Stimulated activated effector memory CD8-positive, alpha-beta T cell treated with anti-CD3 and anti-CD28 coated beads, Interleukin-12 subunit alpha, Interleukin-12 subunit beta, amount 100 ng/mL, for 72 hours (primary cell): ENCODE results near the gene KCNIP3.
"Not testable (repeated sequence)": the region's sequence is repeated elsewhere in the genome, so short reads cannot be mapped to it uniquely, and the experiment has no call there.

Experiments used
- ATAC-seq: fragments of 150-1000 bp; cut with Tn5 transposase; 2 replicates; pipeline ENCODE4 v1.10.0; 2021
- DNase-seq, 2 donors: peaks; one replicate each; pipeline ENCODE4 v3.0.0; 2021 to 2022; ENCODE audit warnings: low spot score in 2 of 2
- H3K27ac Mint-ChIP-seq: one replicate; pipeline ENCODE4 v1.8.0; 2022; ENCODE audit warnings: mild to moderate bottlenecking, mixed read lengths
- H3K36me3 Mint-ChIP-seq: one replicate; pipeline ENCODE4 v1.8.0; 2022; ENCODE audit warnings: mild to moderate bottlenecking, mixed read lengths
- H3K4me1 Mint-ChIP-seq: one replicate; pipeline ENCODE4 v1.8.0; 2022; ENCODE audit warnings: mixed read lengths
- H3K4me3 Mint-ChIP-seq: one replicate; pipeline ENCODE4 v1.8.0; 2022; ENCODE audit warnings: mild to moderate bottlenecking, mixed read lengths
- H3K9me3 Mint-ChIP-seq: one replicate; pipeline ENCODE4 v1.8.0; 2022; ENCODE audit warnings: mixed read lengths

Gene KCNIP3

DNA sequence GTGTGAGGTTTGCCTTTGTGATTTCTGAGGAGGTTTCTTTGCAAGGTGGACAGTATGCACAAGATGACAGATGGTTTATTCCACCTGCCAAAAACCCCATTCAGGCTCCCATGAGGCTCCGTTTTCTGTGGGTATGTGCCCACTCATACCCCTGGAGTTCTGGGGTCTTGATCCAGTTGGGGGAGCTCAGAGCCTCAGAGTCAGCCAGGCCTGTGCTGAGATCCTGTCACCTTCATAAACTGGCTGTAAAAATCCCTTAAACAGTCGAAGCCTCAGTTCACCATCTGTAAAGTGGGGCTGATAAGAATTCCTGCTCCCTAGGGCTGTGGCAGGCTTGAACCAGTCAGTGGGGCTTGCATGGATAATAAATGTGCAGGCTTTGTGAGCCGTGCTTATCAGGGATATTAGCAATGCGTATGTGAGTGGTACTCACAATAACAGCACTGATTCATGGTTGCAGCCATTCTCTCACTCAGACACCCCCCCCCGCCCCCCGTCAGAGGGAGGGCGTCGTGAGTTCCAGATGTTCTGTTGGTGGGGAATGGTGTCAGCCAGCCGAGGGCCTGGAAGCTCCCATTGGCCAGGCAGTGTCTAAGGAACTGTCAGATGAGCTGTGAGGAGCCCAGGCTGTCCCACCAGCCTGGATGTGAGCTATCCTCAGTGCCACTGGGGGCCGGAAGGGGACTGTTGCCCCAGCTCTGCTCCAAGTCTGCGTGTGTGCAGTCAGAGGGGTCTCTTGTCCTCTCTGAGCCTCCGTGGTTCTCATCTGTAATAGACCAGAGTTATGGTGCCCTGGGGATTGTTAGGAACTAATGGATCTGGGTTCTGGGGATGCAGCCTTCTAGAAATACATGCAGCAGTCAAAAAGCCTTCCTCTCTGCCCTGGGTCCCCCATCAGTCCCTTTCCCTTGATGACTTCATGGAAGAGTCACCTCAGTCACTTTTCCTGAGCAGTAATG is 51.7 kb downstream of the KCNIP3 start:
- DNase-seq, result no peak
- Mint-ChIP-seq H3K4me1 (no peaks in the 10 kb centered on the region), H3K4me3 (no peak overlapping the region), H3K36me3 (no peaks in the 10 kb centered on the region), H3K27ac (no peak overlapping the region), H3K9me3 (no peaks in the 10 kb centered on the region)
- no peak for ATAC-seq

GRCh38 chr2:95349568-95350322 is 52.6 kb downstream of the KCNIP3 start:
- no peaks in the 10 kb centered on the region for H3K4me1 Mint-ChIP-seq
- no peak for DNase-seq
- H3K36me3 Mint-ChIP-seq, result no peaks in the 10 kb centered on the region
- ATAC-seq, result no peak
- no peaks in the 10 kb centered on the region for H3K9me3 Mint-ChIP-seq
- H3K4me3 Mint-ChIP-seq, result no peak overlapping the region
- no peak overlapping the region for H3K27ac Mint-ChIP-seq

- H3K36me3 Mint-ChIP-seq, result no peaks in the 10 kb centered on the region
- no peak overlapping the region for H3K27ac Mint-ChIP-seq
- DNase-seq (no peak), ATAC-seq (no peak)
- H3K4me1 Mint-ChIP-seq, result no peaks in the 10 kb centered on the region
- H3K4me3 Mint-ChIP-seq, result no peak overlapping the region
- no peaks in the 10 kb centered on the region for H3K9me3 Mint-ChIP-seq
Observed at GRCh38 chr2:95350368-95350767, 53.2 kb downstream of the KCNIP3 start.

GRCh38 chr2:95350774-95351597 is 53.8 kb downstream of the KCNIP3 start:
- no peak overlapping the region for H3K27ac Mint-ChIP-seq
- H3K4me1 Mint-ChIP-seq, result no peaks in the 10 kb centered on the region
- no peaks in the 10 kb centered on the region for H3K9me3 Mint-ChIP-seq
- H3K36me3 Mint-ChIP-seq, result no peaks in the 10 kb centered on the region
- no peak for ATAC-seq
- H3K4me3 Mint-ChIP-seq, result no peak overlapping the region
- DNase-seq, result no peak

DNA sequence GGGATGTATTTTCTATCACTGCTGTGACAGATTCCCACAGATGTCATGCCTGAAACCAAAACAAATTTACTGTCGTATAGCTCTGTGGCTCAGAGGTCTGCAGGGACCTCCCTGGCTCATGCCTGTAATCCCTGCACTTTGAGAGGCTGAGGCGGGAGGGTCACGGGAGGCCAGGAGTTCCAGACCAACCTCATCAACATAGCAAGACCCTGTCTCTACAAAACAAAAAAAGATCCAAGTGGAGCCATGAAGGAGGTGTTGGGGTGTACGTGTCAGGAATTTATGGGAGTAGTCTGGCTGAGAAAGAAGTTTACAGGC is 54.4 kb downstream of the KCNIP3 start:
- no peaks in the 10 kb centered on the region for H3K4me1 Mint-ChIP-seq
- ATAC-seq, result no peak
- H3K9me3 Mint-ChIP-seq, result no peaks in the 10 kb centered on the region
- no peak overlapping the region for H3K27ac Mint-ChIP-seq
- no peak for DNase-seq
- no peaks in the 10 kb centered on the region for H3K36me3 Mint-ChIP-seq
- no peak overlapping the region for H3K4me3 Mint-ChIP-seq

DNA sequence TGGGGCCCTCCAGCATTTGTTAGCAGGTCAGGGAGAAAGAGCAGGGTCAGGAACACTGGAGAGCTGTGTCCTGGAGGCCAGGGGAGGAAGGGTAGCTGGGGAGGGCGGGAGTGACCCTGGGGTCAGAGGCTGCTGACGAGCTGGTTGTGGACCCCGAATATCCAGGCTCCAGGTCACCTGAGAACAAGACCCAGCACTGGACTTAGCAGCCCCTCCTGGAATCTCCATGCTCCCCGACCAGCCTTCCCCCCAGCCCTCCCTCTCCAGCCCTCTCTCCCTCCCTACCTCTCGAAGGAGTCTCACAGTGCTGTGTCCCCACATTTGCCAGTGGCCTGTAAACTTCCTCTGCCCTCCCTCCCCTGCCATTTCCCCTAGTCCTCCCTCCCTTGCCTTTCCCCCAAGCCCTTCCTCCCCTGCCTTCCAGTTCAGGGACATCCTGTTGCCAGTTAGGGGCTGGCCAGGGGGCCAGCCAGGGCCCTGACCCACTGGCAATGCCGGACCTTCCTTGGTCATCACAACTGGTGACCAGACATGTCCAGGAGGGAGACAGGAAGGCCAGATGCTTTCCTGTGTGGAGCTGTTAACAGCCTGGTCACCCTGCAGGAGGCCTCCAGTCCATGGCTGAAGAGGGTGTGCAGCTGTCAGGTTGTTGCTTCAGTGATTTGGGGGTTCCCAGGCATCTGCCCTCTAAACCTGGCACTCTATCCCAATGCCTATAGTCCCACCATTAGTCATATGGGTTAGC is 55.3 kb downstream of the KCNIP3 start:
- Mint-ChIP-seq H3K4me3 (no peak overlapping the region), H3K4me1 (no peaks in the 10 kb centered on the region), H3K9me3 (no peaks in the 10 kb centered on the region), H3K27ac (no peak overlapping the region), H3K36me3 (no peaks in the 10 kb centered on the region)
- ATAC-seq, result no peak
- no peak for DNase-seq

DNA sequence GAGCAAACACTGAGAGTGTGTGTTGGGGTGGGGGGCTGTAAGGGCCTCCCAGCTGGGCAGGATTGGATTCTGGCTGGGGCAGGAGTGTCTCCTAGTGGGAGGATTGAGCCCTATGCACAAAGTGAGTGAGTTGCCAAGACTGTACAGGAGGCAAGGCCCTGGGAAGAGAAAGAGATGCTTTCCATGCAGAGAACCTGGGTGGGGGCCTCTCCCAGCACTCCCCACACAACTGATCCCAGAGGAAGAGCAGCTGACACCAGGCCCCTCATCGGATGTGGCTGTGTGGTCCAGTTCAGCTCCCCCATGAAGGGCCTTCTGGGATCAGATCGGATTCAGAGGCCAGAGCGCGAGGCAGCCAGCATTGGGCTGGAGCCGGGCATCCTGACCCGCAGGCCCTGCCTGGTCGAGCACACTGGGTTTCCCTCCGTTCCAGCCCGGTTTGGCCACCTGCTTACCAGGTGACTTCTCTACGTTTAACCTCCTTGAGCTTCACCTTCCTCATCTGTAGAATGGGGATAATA is 56.0 kb downstream of the KCNIP3 start:
- H3K27ac Mint-ChIP-seq, result no peak overlapping the region
- no peak overlapping the region for H3K4me3 Mint-ChIP-seq
- no peaks in the 10 kb centered on the region for H3K36me3 Mint-ChIP-seq

DNA sequence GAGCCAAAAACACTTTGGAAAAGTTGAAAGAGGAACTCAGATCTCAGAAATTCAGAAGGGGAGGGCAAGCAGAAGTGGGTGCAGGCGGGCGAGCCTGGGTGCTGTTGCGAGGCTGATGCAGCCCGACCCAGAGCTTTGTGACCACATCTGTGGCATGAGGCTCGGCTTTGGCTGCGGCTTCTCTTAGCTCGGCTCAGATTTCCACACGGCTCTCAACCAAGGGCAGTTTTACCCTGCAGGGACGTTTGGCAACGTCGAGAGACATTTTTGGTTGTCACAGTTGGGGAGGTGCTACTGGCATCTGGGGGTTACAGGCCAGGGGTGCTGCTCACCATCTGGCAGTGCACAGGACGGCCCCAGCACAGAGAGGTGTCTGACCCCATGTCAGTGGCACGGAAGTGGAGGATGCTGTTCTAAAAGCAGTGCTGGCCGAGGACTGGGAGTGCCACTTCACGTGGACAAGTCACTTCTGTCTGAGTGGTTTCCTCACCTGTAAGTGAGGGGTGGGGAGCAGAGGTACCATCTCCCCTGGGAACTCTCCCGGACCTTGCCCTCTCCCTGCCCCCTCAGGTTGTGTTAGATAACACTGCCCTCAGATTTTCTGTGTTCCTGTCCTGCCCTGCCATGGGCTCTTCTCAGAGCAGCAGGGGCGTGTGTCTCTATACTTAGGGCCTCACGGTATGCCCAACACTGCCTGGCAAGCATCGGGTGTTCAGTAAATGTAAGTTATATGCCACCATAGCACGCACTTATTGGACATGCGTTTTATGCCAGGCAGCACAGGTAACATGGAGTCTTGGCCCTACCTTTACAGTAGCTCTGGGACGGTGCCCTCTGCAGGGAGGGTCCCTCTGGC is 56.7 kb downstream of the KCNIP3 start:
- Mint-ChIP-seq H3K4me3 (no peak overlapping the region), H3K27ac (no peak overlapping the region), H3K9me3 (no peaks in the 10 kb centered on the region), H3K4me1 (no peaks in the 10 kb centered on the region), H3K36me3 (no peaks in the 10 kb centered on the region)
- ATAC-seq, result no peak
- no peak for DNase-seq

More for the DNA sequence above, 56.0 kb downstream of the KCNIP3 start:
- Mint-ChIP-seq H3K9me3 (no peaks in the 10 kb centered on the region), H3K4me1 (no peaks in the 10 kb centered on the region)
- ATAC-seq (no peak), DNase-seq (no peak)

DNA sequence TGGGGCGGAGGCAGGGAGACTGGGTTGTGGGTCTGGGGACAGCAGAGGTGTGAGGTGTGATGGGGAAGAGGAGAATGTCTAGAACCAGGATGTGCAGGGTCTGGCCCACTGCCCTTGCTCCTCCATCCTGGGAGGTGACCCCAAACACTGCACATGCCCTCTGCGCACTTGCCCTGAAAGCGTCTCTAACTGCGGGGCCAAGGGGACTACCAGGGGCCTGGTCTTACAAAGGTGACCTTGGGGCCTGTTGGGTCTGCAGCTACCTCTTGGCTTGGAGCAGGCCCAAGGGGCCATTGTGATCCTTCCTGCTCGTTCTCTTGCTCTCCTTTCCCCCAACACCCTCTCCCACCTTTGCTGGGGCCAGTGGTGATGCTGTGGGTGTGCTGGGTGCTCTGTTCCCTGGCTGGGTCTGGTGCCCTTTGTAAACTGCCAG is 57.3 kb downstream of the KCNIP3 start:
- Mint-ChIP-seq H3K9me3 (no peaks in the 10 kb centered on the region), H3K36me3 (no peaks in the 10 kb centered on the region), H3K4me1 (no peaks in the 10 kb centered on the region), H3K27ac (no peak overlapping the region), H3K4me3 (no peak overlapping the region)
- DNase-seq (no peak), ATAC-seq (no peak)

- H3K4me3 Mint-ChIP-seq, result no peak overlapping the region
- ATAC-seq, result no peak
- no peak overlapping the region for H3K27ac Mint-ChIP-seq
- no peaks in the 10 kb centered on the region for H3K9me3 Mint-ChIP-seq
- no peaks in the 10 kb centered on the region for H3K4me1 Mint-ChIP-seq
- no peak for DNase-seq
- no peaks in the 10 kb centered on the region for H3K36me3 Mint-ChIP-seq
Observed at GRCh38 chr2:95354925-95355324, 57.8 kb downstream of the KCNIP3 start.

DNA sequence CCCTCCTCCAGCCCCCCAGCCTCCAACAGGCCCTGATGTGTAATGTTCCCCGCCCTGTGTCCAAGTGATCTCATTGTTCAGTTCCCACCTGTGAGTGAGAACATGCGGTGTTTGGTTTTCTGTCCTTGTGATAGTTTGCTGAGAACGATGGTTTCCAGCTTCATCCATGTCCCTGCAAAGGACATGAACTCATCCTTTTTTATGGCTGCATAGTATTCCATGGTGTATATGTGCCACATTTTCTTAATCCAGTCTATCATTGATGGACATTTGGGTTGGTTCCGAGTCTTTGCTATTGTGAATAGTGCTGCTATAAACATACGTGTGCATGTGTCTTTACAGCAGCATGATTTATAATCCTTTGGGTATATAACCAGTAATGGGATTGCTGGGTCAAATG is 58.3 kb downstream of the KCNIP3 start:
- not testable (repeated sequence) for H3K4me3 Mint-ChIP-seq, H3K4me1 Mint-ChIP-seq, H3K36me3 Mint-ChIP-seq, H3K9me3 Mint-ChIP-seq, ATAC-seq, H3K27ac Mint-ChIP-seq, DNase-seq

DNA sequence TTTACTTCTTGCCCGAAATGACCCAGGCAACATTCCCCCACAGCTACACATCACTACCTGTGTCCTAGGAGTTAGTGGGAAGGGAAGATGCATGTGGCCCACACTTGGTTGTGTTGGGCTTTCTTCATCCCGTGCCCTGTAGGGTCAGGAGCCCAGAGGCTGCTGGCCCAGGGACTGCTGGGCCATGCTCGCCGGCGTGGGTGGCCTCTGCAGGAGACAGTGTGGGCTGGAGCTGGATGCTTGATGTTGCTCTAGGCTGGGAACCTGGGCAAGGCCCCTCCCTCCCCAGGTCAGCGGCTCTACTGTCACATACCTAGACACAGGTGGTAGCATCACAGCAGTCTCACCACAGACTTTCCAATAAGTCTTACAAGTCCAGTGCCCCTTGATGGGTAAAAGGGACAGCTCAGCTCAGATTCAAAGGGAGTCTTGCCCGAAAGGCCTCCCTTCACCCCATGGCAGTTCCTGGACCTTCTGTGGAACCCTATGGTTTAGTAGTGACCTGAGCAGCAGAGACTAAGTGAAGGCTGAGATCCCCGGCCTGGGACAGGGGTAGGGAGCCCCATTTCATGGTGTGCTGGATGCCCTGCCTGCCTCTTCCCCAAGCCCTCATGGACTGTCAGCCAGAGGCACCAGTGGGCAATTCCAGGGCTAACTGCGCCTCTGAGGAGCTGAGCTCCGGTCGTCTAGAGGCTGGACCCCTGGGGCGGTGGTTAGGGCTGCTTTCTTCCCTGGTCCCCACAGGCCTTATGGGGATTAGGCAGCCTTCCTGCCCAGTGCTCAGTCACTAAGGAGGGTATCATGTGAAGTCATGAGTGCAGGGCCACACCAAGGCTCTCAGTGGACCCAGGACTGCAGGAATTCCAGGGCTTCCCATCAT is 59.9 kb downstream of the KCNIP3 start:
- no peak overlapping the region for H3K27ac Mint-ChIP-seq
- ATAC-seq, result no peak
- no peak overlapping the region for H3K4me3 Mint-ChIP-seq
- DNase-seq, result no peak
- H3K36me3 Mint-ChIP-seq, result no peaks in the 10 kb centered on the region
- no peaks in the 10 kb centered on the region for H3K4me1 Mint-ChIP-seq
- no peaks in the 10 kb centered on the region for H3K9me3 Mint-ChIP-seq

- Mint-ChIP-seq H3K36me3 (no peaks in the 10 kb centered on the region), H3K9me3 (no peaks in the 10 kb centered on the region), H3K27ac (no peak overlapping the region), H3K4me1 (no peaks in the 10 kb centered on the region), H3K4me3 (no peak overlapping the region)
- DNase-seq, result no peak
- no peak for ATAC-seq
Observed at GRCh38 chr2:95357717-95358280, 60.7 kb downstream of the KCNIP3 start.
